HepG2 (cell line): ENCODE data around the gene SPRR3. TPM values are rescaled to one million over a fixed set of nuclear protein-coding genes. Genes with fewer than 3 reads are reported as not detected.

Source experiments
- ATAC-seq: fragments of 200-7000 bp; cut with Tn5 transposase; 3 replicates; pipeline ENCODE4 v1.9.1; 2020; ENCODE audit warnings: mild to moderate bottlenecking, moderate library complexity
- BruUV-seq: library from RNA; stranded (reverse); fragments of 400-500 nt; replicated peaks from 2 replicates; lab custom pipeline; 2021; lab: Mats Ljungman, UMichigan
- CTCF ChIA-PET: fragments of 300-600 bp; formaldehyde crosslinking; extraction: SDS; loops from one replicate; lab custom pipeline; 2021; ENCODE audit warnings: low total read pairs, inconsistent platforms, low intra/inter-chr PET ratio; lab: Yijun Ruan, JAX
- POLR2A ChIA-PET: fragments of 350-600 bp; sonication (Branson Sonifier 250); formaldehyde crosslinking; loops from one replicate; lab custom pipeline; 2020; ENCODE audit warnings: antibody characterized with exemption, inconsistent platforms; lab: Yijun Ruan, JAX
- DNase-seq: peaks from one replicate; pipeline ENCODE4 v3.0.0-alpha.2; 2015; ENCODE audit warnings: low spot score
- FAIRE-seq: peaks from 3 replicates; lab custom pipeline; 2011; peaks lifted over from hg19 to GRCh38; lab: Jason Lieb, UNC
- H2AFZ ChIP-seq: one replicate; pipeline ENCODE4 v1.6.1; 2011; ENCODE audit warnings: low read length, inconsistent platforms
- H3K27ac ChIP-seq: fragments of 300-600 bp; 3 replicates; pipeline ENCODE4 v1.8.0; 2011; ENCODE audit warnings: mixed run types, mild to moderate bottlenecking, mixed read lengths, low read length, inconsistent platforms; ENCODE audit not compliant: insufficient read depth; ENCODE audit errors: extremely low read length
- H3K27me3 ChIP-seq, 2 experiments: fragments of 200-600 bp in 1 of 2; 2 replicates in 1 of 2; 3 replicates in 1 of 2; pipeline versions ENCODE4 v1.6.0 to v1.8.0; 2011; ENCODE audit warnings: low read length in 2 of 2, mild to moderate bottlenecking in 2 of 2, moderate library complexity in 2 of 2, inconsistent platforms in 1 of 2; ENCODE audit not compliant: insufficient read depth in 2 of 2, control insufficient read depth in 1 of 2
- H3K36me3 ChIP-seq, 2 experiments: fragments of 200-600 bp in 1 of 2; replicated peaks in 1 of 2; 2 replicates in 1 of 2; 3 replicates in 1 of 2; pipeline versions ENCODE4 v1.5.1 to v1.8.0; 2011; ENCODE audit warnings: low read length in 2 of 2, inconsistent platforms in 1 of 2; ENCODE audit not compliant: insufficient read depth in 2 of 2, control insufficient read depth in 1 of 2
- H3K4me1 ChIP-seq: 2 replicates; pipeline ENCODE4 v1.5.1; 2012; ENCODE audit warnings: low read length, inconsistent platforms; ENCODE audit not compliant: insufficient read depth
- H3K4me2 ChIP-seq: 2 replicates; pipeline ENCODE4 v1.6.0; 2011; ENCODE audit warnings: low read depth, low read length, inconsistent platforms
- H3K4me3 ChIP-seq, 3 experiments: fragments of 200-600 bp in 1 of 3; sonication (generic), shearing (Covaris generic) in 1 of 3; replicated peaks in 1 of 3; 2 replicates each; pipeline ENCODE4 v1.5.1; 2011 to 2016; ENCODE audit warnings: low read length in 3 of 3, inconsistent platforms in 2 of 3, low read depth in 2 of 3, mild to moderate bottlenecking in 2 of 3, control low read depth in 1 of 3, mixed read lengths in 1 of 3; ENCODE audit not compliant: insufficient read depth in 1 of 3
- H3K79me2 ChIP-seq: one replicate; pipeline ENCODE4 v1.6.1; 2011; ENCODE audit warnings: low read length, inconsistent platforms; ENCODE audit not compliant: insufficient read depth
- H3K9ac ChIP-seq: 2 replicates; pipeline ENCODE4 v1.6.0; 2011; ENCODE audit warnings: mild to moderate bottlenecking, low read depth, low read length, inconsistent platforms; ENCODE audit not compliant: insufficient read depth
- H3K9me3 ChIP-seq: 2 replicates; pipeline ENCODE4 v1.5.1; 2012; ENCODE audit warnings: mild to moderate bottlenecking, low read length
- H4K20me1 ChIP-seq: 2 replicates; pipeline ENCODE4 v1.6.0; 2011; ENCODE audit warnings: inconsistent platforms, mild to moderate bottlenecking, low read length, moderate library complexity; ENCODE audit not compliant: insufficient read depth
- NFKBIZ ChIP-seq: IDR thresholded peaks from 2 replicates; pipeline ENCODE4 v1.6.1; 2018; ENCODE audit warnings: missing genetic modification reagents, missing compliant biosample characterization
- NFRKB ChIP-seq: fragments of 450-650 bp; IDR thresholded peaks from 2 replicates; pipeline ENCODE4 v1.6.1; 2017
- TP53 ChIP-seq: sonication (generic); formaldehyde crosslinking; conservative IDR thresholded peaks from 2 replicates; pipeline ENCODE4 v1.4.0; 2020; ENCODE audit warnings: missing genetic modification reagents
- ZNF563 ChIP-seq: sonication (generic); formaldehyde crosslinking; IDR thresholded peaks from 2 replicates; pipeline ENCODE4 v1.8.0; 2022; ENCODE audit warnings: mild to moderate bottlenecking, moderate library complexity, missing genetic modification reagents
- ZNF639 ChIP-seq: conservative IDR thresholded peaks from 2 replicates; pipeline ENCODE4 v1.6.1; 2018; ENCODE audit warnings: missing genetic modification reagents
- ZSCAN20 ChIP-seq: sonication (generic); formaldehyde crosslinking; IDR thresholded peaks from 2 replicates; pipeline ENCODE4 v1.4.0; 2020; ENCODE audit warnings: missing genetic modification reagents, mild to moderate bottlenecking, borderline replicate concordance
- WGBS: methylation state at CpG from one replicate; pipeline ENCODE4 v1.1.6; 2017; ENCODE audit warnings: low lambda C conversion rate; 5-methylcytosine and 5-hydroxymethylcytosine counted together
- in situ Hi-C: cut with HindIII; loops from 2 replicates; pipeline ENCODE4 v1.10.0; 2017; ENCODE audit warnings: low pct_unique_long_range_greater_than_20kb; ENCODE audit not compliant: extremely low pct_ligation_motif_present
- intact Hi-C: fragments of 100-400 bp; cut with micrococcal nuclease; formaldehyde crosslinking; loops from one replicate; pipeline ENCODE4 v1.10.0; 2022; ENCODE audit not compliant: unreplicated experiment
- polyA plus RNA-seq, 8 experiments: library from polyadenylated mRNA; depleted of rRNA in 3 of 8; stranded (reverse) in 7 of 8; unstranded in 1 of 8; fragments of >200 nt; fragmentation: Illumina TruSeq in 4 of 8; extraction: Trizol in 4 of 8; gene quantifications; 2 replicates each; pipeline versions ENCODE4 v1.2.1 to v1.2.3, GENCODE V29; 2011 to 2016; ENCODE audit warnings: low read depth in 4 of 8, missing spikeins in 1 of 8, mixed read lengths in 1 of 8; ENCODE audit not compliant: insufficient read depth in 1 of 8
- total RNA-seq, 5 experiments: library from RNA; depleted of rRNA; stranded (reverse); fragments of >200 nt; fragmentation: Illumina TruSeq; extraction: Trizol; gene quantifications; 2 replicates each; pipeline ENCODE4 v1.2.3, GENCODE V29; 2016; ENCODE audit warnings: low read depth in 1 of 5
- TF ChIP-seq, protein P1 (sequence below): sonication (generic); formaldehyde crosslinking; IDR thresholded peaks from 2 replicates; pipeline ENCODE4 v1.9.0; 2021; ENCODE audit warnings: missing genetic modification reagents, mild to moderate bottlenecking, borderline replicate concordance
- TF ChIP-seq, protein P2 (sequence below): sonication (generic); formaldehyde crosslinking; conservative IDR thresholded peaks from 2 replicates; pipeline ENCODE4 v1.4.0; 2020; ENCODE audit warnings: missing genetic modification reagents
- TF ChIP-seq, protein P3 (sequence below): IDR thresholded peaks from 2 replicates; pipeline ENCODE4 v1.6.1; 2016; ENCODE audit warnings: missing compliant biosample characterization, missing genetic modification reagents, borderline replicate concordance

SPRR3 gene
- total and polyA plus RNA-seq, 2 of the 13 experiments (the other 11 are each of a cell fraction or from before 2014, with no cell fraction given): not detected

GRCh38 chr1:153001382-153001781 is at the start of gene SPRR3 (continued):
- TF ChIP-seq, protein P1, sequence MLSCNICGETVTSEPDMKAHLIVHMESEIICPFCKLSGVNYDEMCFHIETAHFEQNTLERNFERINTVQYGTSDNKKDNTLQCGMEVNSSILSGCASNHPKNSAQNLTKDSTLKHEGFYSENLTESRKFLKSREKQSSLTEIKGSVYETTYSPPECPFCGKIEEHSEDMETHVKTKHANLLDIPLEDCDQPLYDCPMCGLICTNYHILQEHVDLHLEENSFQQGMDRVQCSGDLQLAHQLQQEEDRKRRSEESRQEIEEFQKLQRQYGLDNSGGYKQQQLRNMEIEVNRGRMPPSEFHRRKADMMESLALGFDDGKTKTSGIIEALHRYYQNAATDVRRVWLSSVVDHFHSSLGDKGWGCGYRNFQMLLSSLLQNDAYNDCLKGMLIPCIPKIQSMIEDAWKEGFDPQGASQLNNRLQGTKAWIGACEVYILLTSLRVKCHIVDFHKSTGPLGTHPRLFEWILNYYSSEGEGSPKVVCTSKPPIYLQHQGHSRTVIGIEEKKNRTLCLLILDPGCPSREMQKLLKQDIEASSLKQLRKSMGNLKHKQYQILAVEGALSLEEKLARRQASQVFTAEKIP: no peak
- TF ChIP-seq, protein P2, sequence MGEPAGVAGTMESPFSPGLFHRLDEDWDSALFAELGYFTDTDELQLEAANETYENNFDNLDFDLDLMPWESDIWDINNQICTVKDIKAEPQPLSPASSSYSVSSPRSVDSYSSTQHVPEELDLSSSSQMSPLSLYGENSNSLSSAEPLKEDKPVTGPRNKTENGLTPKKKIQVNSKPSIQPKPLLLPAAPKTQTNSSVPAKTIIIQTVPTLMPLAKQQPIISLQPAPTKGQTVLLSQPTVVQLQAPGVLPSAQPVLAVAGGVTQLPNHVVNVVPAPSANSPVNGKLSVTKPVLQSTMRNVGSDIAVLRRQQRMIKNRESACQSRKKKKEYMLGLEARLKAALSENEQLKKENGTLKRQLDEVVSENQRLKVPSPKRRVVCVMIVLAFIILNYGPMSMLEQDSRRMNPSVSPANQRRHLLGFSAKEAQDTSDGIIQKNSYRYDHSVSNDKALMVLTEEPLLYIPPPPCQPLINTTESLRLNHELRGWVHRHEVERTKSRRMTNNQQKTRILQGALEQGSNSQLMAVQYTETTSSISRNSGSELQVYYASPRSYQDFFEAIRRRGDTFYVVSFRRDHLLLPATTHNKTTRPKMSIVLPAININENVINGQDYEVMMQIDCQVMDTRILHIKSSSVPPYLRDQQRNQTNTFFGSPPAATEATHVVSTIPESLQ (CRISPR knock-in tag): no peak
- TF ChIP-seq, protein P3, sequence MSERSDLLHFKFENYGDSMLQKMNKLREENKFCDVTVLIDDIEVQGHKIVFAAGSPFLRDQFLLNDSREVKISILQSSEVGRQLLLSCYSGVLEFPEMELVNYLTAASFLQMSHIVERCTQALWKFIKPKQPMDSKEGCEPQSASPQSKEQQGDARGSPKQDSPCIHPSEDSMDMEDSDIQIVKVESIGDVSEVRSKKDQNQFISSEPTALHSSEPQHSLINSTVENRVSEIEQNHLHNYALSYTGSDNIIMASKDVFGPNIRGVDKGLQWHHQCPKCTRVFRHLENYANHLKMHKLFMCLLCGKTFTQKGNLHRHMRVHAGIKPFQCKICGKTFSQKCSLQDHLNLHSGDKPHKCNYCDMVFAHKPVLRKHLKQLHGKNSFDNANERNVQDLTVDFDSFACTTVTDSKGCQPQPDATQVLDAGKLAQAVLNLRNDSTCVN: no peak
- TF ChIP-seq NFKBIZ (CRISPR knock-in tag): no peak

GRCh38 chr1:152953761-152954160 is 47.8 kb upstream of the SPRR3 start:
- POLR2A ChIA-PET: no interaction called here

More at GRCh38 chr1:152953761-152954160, 47.8 kb upstream of the SPRR3 start:
- CTCF ChIA-PET: no interaction called here
- no peak overlapping the region for H3K4me2 ChIP-seq
- no peaks in the 10 kb centered on the region for H3K36me3 ChIP-seq
- no peak overlapping the region for H3K9ac ChIP-seq
- intact Hi-C loops: loop anchor here (10.0 kb wide), 1 partner anchor 59 kb away; no protein-coding TSS in a partner anchor
- no peaks in the 10 kb centered on the region for H4K20me1 ChIP-seq
- TF ChIP-seq TP53 (no peak), ZNF563 (CRISPR knock-in tag) (no peak), ZSCAN20 (CRISPR knock-in tag) (no peak), ZNF639 (no peak), NFRKB (no peak)
- in situ Hi-C loops: no loop called here
- DNase-seq (no peak), FAIRE-seq (no peak), ATAC-seq (no peak)
- no peaks in the 10 kb centered on the region for H3K79me2 ChIP-seq
- no peak overlapping the region for H3K27ac ChIP-seq
- BruUV-seq: no TSS peak
- H2AFZ ChIP-seq: no peak overlapping the region
- no peaks in the 10 kb centered on the region for H3K9me3 ChIP-seq
- H3K4me1 ChIP-seq: no peaks in the 10 kb centered on the region
- peaks cover 0 to 3% of the 10 kb centered on the region in 2 experiments; a peak in 1 of 5 replicates for H3K27me3 ChIP-seq
- no peak overlapping the region for H3K4me3 ChIP-seq
- WGBS: 0% methylated on average over 4 of the region's 7 CpGs
